RWPE1 (cell line): ENCODE measurements around the gene PRR33.

Source experiments
- CTCF ChIA-PET: fragments of 350-600 bp; sonication (Branson Sonifier 250); formaldehyde crosslinking; extraction: SDS; loops from one replicate; lab custom pipeline; 2021; lab: Yijun Ruan, JAX
- POLR2A ChIA-PET: fragments of 400-600 bp; formaldehyde crosslinking; extraction: SDS; loops from one replicate; lab custom pipeline; 2020; ENCODE audit warnings: antibody characterized with exemption; ENCODE audit not compliant: low non-redundant PET; lab: Yijun Ruan, JAX
- DNase-seq: peaks from one replicate; pipeline ENCODE4 v3.0.0; 2012; ENCODE audit warnings: low spot score
- H3K27ac ChIP-seq: fragments of 450-650 bp; 2 replicates; pipeline ENCODE4 v1.5.1; 2017
- TF ChIP-seq, protein P1 (sequence below): fragments of 450-650 bp; conservative IDR thresholded peaks from 2 replicates; pipeline ENCODE4 v1.5.1; 2017; ENCODE audit warnings: low read depth, mild to moderate bottlenecking

PRR33 gene

DNA sequence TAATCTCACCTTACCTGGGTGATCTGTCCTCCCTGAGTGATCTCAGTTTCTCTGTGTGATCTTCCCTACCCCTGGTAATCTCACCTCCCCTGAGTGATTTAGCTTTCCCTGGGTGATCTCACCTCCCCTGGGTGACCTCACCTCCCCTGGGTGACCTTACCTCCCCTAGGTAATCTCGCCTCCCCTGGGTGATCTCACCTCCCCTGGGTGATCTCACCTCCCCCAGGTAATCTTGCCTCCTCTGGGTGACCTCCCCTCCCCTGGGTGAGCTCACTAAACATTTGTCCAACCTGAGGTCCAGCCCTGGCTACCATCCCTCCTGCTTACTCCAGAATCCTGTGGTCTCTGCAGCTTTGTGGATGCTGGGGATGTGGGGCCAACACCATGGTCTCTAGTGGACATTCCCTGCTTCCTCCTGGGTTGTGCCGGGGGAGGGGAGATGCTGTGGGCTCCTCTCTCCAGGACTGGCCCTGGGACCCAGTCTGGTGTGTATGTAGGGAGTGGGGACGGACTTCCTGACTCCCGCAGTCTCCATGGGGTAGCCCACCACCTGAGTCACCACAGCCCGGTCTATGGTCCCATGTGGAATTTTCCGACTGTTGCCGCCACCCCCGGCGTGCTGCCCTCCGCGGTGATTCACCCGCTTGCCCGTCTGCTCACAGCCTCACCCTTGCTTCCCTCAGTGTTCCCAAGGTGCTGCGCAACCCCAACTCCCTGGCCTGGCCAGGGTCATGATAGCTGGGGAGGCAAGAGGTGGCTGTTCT is 28.9 kb downstream of the PRR33 start:
- TF ChIP-seq, protein P1, sequence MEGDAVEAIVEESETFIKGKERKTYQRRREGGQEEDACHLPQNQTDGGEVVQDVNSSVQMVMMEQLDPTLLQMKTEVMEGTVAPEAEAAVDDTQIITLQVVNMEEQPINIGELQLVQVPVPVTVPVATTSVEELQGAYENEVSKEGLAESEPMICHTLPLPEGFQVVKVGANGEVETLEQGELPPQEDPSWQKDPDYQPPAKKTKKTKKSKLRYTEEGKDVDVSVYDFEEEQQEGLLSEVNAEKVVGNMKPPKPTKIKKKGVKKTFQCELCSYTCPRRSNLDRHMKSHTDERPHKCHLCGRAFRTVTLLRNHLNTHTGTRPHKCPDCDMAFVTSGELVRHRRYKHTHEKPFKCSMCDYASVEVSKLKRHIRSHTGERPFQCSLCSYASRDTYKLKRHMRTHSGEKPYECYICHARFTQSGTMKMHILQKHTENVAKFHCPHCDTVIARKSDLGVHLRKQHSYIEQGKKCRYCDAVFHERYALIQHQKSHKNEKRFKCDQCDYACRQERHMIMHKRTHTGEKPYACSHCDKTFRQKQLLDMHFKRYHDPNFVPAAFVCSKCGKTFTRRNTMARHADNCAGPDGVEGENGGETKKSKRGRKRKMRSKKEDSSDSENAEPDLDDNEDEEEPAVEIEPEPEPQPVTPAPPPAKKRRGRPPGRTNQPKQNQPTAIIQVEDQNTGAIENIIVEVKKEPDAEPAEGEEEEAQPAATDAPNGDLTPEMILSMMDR: no peak
- peak overlapping the region; percentile 100 for H3K27ac ChIP-seq
- peak; percentile 54 for DNase-seq
- ChIA-PET CTCF (interaction anchor here (0.5 to 2.2 kb wide), 4 partner anchors 14 to 332 kb away, joined by 3 to 8 read pairs (median 3); no protein-coding TSS in a partner anchor), POLR2A (no interaction called here)

DNA sequence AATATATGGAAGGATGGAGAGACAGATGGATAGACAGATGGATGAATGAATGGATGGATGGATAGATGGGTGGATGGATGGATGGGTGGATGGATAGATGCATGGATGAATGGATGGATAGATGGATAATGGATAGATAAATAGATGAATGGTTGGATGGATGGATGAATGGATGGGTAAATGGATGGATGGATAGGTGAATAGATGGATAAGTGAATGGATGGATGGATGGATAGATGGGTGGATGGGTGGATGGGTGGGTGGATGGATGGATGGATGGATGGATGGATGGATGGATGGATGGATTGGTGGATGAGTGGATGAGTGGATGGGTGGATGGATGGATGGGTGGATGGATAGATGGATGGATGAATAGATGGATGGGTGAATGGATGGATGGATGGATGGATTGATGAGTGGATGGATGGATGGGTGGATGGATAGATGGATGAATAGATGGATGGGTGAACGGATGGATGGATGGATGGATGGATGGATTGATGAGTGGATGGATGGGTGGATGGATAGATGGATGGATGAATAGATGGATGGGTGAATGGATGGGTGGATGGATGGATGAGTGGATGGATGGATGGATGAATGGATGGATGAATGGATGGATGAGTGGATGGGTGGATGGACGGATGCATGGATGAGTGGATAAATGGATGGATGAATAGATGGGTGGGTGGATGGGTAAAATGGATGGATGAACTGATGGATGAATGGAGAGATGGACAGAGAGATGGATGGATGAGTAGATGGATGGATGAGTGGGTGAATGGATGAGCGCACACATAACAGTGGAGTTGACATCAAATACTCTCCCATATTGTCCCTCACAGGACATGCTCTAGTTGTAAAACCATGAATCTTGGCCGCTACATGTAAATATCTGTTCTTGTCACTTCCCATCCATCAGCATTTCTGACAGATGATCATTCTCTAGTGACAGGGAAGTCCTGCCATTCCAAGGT is 30.0 kb downstream of the PRR33 start:
- POLR2A ChIA-PET: no interaction called here
- DNase-seq: no peak
- TF ChIP-seq, protein P1: no peak
- CTCF ChIA-PET: interaction anchor here (2.2 kb wide), 1 partner anchor 21 kb away, joined by 8 read pairs; no protein-coding TSS in a partner anchor
- H3K27ac ChIP-seq: no peak overlapping the region

DNA sequence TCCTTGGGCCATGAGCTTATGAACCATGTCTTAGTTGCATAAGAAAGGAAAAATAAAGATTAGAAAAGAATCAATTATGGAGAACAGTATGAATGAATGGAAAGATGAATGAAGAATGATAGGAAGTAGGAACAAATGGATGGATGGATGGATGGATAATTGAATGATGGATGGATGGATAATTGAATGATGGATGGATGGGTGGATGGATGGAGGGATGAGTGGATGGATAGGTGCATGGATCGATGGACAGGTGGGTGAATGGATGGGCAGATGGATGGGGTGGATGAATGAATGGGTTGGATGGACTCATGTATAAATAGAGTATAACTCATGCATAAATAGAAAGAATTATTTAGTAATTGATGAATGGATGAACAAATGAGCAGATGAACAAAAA is 31.6 kb downstream of the PRR33 start:
- DNase-seq: no peak
- no peak overlapping the region for H3K27ac ChIP-seq
- ChIA-PET POLR2A (no interaction called here), CTCF (interaction anchor here (0.8 kb wide), 1 partner anchor 33 kb away, joined by 3 read pairs; no protein-coding TSS in a partner anchor)
- TF ChIP-seq, protein P1: no peak

DNA sequence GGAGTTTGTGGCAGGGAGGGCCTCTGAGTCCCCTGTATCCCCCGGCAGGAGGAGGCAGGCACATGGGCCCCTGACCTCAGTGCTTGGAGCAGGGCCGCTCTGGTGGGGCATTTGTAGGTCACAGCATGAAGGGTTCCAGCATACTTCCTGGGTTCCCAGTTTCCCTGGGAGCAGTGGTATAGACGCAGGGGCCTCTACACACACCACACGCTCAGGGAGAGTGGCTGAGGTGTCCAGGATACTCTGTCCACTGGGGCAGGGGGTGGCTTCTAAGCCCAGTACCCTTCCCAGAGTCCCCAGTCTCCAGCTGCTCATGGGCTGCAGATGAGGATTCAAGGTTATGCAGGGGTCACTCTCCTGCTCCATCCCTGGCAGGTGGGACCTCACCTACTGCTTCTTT is 32.7 kb downstream of the PRR33 start:
- H3K27ac ChIP-seq: peak overlapping the region; percentile 8; the same call in 1 of the 2 replicates
- DNase-seq: no peak
- ChIA-PET CTCF (interaction anchor here (0.6 kb wide), 1 partner anchor 332 kb away, joined by 4 read pairs; no protein-coding TSS in a partner anchor), POLR2A (no interaction called here)
- TF ChIP-seq, protein P1: no peak

DNA sequence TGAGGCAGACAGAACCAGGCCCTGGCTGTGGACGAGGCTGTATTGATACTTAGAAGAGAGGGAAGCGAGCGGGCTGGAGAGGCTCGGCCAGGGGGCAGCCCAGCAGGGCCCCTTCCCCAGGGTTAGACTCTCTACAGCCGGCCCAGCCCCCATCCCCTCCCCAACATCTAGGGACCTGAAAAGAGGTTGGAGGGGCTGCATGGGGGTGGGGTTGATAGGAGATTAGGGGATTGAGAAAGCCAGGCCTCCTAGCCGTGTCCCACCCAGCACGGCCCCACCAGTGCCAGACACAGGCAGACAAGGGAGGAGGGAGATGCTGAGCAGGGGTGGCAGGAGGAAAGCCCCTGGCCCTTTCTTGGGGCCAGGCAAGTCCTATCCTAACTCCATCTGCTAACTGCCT is 33.1 kb downstream of the PRR33 start:
- peak overlapping the region; percentile 2; the same call in 1 of the 2 replicates for H3K27ac ChIP-seq
- TF ChIP-seq, protein P1: no peak
- POLR2A ChIA-PET: no interaction called here
- no peak for DNase-seq
- CTCF ChIA-PET: interaction anchor here (0.6 kb wide), 1 partner anchor 331 kb away, joined by 4 read pairs; no protein-coding TSS in a partner anchor

DNA sequence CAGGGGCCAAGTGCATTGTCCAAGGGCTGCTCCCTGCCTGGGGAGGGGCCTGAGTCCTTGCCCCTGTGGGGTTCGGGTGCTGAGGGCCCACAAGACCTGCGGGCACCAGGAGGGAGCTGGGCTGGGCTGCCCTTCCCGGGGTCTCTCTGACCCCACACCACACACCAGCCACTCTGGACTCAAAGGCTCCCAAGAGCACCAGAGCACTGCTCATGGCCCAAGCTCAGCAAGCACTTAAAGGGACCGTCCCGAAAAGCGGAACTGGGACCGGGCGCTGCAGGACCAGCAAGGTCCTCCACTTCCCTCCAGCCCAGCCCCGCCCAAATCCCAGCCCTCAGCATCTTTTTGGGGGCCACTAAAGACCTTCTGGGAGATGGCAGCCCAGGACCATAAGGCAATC is 33.5 kb downstream of the PRR33 start:
- ChIA-PET POLR2A (no interaction called here), CTCF (interaction anchor here (0.9 kb wide), 1 partner anchor 24 kb away, joined by 3 read pairs; no protein-coding TSS in a partner anchor)
- DNase-seq: no peak

More for the DNA sequence above, 33.5 kb downstream of the PRR33 start:
- peak overlapping the region; percentile 2; the same call in 1 of the 2 replicates for H3K27ac ChIP-seq
- TF ChIP-seq, protein P1: no peak
